Endothelial cell of umbilical vein (primary cell): ENCODE measurements around the gene TFRC.

Experiments
- EZH2 ChIP-seq: IDR thresholded peaks from 2 replicates; pipeline ENCODE4 v1.6.1; 2012; ENCODE audit warnings: borderline replicate concordance, low read depth, mild to moderate bottlenecking, moderate library complexity, low read length, inconsistent platforms; ENCODE audit not compliant: severe bottlenecking
- FOS ChIP-seq: IDR thresholded peaks from 2 replicates; pipeline ENCODE4 v1.6.1; 2011; ENCODE audit warnings: mild to moderate bottlenecking, low read length, moderate library complexity, borderline replicate concordance; ENCODE audit not compliant: insufficient read depth
- JUN ChIP-seq: IDR thresholded peaks from 2 replicates; pipeline ENCODE4 v1.6.1; 2011; ENCODE audit warnings: borderline replicate concordance, low read depth; ENCODE audit not compliant: insufficient read length, insufficient read depth
- MYC ChIP-seq: IDR thresholded peaks from one replicate; pipeline ENCODE4 v1.6.1; 2011; ENCODE audit warnings: mild to moderate bottlenecking, low read depth, low read length
- POLR2A ChIP-seq: IDR thresholded peaks from 2 replicates; pipeline ENCODE4 v1.6.1; 2012; ENCODE audit warnings: low read depth, mild to moderate bottlenecking, control low read depth, low read length
- POLR2AphosphoS5 ChIP-seq: IDR thresholded peaks from 2 replicates; pipeline ENCODE4 v1.6.1; 2012; ENCODE audit warnings: low read depth, mild to moderate bottlenecking, control low read depth, low read length, moderate library complexity; ENCODE audit not compliant: insufficient read depth
- TF ChIP-seq, protein P1 (sequence below), 2 donors: IDR thresholded peaks; 1 replicate in 1 of 2; 2 replicates in 1 of 2; pipeline ENCODE4 v1.5.1; 2011; ENCODE audit warnings: low read length in 2 of 2, mild to moderate bottlenecking in 2 of 2, moderate library complexity in 2 of 2, control low read depth in 1 of 2, inconsistent platforms in 1 of 2, low read depth in 1 of 2; ENCODE audit not compliant: insufficient read depth in 1 of 2; ENCODE audit errors: extremely low read depth in 1 of 2
- TF ChIP-seq, protein P2 (sequence below): IDR thresholded peaks from 2 replicates; pipeline ENCODE4 v1.6.1; 2011; ENCODE audit not compliant: insufficient read depth, insufficient read length

DNA sequence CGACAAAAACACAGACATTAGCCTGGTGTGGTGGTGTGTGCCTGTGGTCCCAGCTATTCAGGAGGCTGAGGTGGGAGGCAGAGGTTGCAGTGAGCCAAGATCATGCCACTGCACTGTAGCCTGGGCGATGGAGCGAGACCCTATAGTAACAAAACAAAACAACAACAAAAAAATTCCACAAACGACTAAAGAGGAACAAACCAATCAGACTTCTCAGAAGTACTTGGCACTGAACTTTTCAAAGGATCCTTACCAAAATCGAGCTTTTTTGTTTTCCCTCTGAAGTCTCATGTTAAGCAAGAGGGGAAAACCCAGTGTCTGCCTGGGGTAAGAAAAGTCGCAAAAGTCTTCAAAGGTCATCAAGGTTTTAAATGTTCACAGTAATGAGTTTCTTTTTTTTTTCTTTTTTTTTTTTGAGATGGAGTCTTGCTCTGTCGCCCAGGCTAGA is 30.1 kb upstream of the TFRC start:
- no peak for TF ChIP-seq POLR2A
- TF ChIP-seq, protein P1, sequence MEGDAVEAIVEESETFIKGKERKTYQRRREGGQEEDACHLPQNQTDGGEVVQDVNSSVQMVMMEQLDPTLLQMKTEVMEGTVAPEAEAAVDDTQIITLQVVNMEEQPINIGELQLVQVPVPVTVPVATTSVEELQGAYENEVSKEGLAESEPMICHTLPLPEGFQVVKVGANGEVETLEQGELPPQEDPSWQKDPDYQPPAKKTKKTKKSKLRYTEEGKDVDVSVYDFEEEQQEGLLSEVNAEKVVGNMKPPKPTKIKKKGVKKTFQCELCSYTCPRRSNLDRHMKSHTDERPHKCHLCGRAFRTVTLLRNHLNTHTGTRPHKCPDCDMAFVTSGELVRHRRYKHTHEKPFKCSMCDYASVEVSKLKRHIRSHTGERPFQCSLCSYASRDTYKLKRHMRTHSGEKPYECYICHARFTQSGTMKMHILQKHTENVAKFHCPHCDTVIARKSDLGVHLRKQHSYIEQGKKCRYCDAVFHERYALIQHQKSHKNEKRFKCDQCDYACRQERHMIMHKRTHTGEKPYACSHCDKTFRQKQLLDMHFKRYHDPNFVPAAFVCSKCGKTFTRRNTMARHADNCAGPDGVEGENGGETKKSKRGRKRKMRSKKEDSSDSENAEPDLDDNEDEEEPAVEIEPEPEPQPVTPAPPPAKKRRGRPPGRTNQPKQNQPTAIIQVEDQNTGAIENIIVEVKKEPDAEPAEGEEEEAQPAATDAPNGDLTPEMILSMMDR (IDR thresholded peaks at IDR 0.05; ENCODE audit: extremely low read depth in 1 of 2, insufficient read depth in 1 of 2, low read depth in 1 of 2, low read length in 2 of 2): no peak
- TF ChIP-seq MYC: no peak
- TF ChIP-seq POLR2AphosphoS5: no peak
- TF ChIP-seq EZH2: no peak
- TF ChIP-seq JUN: no peak
- TF ChIP-seq FOS: no peak
- TF ChIP-seq, protein P2, sequence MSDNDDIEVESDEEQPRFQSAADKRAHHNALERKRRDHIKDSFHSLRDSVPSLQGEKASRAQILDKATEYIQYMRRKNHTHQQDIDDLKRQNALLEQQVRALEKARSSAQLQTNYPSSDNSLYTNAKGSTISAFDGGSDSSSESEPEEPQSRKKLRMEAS: no peak
